Tibial artery (tissue), 4 donors: ENCODE data around the gene NRXN3.

Experiments used
- DNase-seq, 2 donors: peaks; one replicate each; pipeline ENCODE4 v3.0.0-alpha.2; 2019
- H3K27ac ChIP-seq, 2 donors: fragments of 200-600 bp; sonication (generic) in 1 of 2; 1 replicate in 1 of 2; 2 replicates in 1 of 2; pipeline ENCODE4 v1.5.1; 2018 to 2019; ENCODE audit warnings: mild to moderate bottlenecking in 1 of 2
- H3K27me3 ChIP-seq, 2 donors: fragments of 200-600 bp; sonication (generic) in 1 of 2; one replicate each; pipeline versions ENCODE4 v1.5.1 to v1.6.0; 2016 to 2019
- H3K36me3 ChIP-seq, 3 donors: fragments of 200-600 bp; sonication (generic) in 2 of 3; one replicate each; pipeline ENCODE4 v1.5.1; 2016 to 2019; ENCODE audit warnings: mild to moderate bottlenecking in 2 of 3
- H3K4me1 ChIP-seq, 4 donors: fragments of 200-600 bp; sonication (generic) in 2 of 4; 1 replicate in 3 of 4; 2 replicates in 1 of 4; pipeline ENCODE4 v1.5.1; 2016 to 2019
- H3K4me3 ChIP-seq, 2 donors: fragments of 200-600 bp; sonication (generic) in 1 of 2; 1 replicate in 1 of 2; 2 replicates in 1 of 2; pipeline ENCODE4 v1.5.1; 2018 to 2019; ENCODE audit warnings: mild to moderate bottlenecking in 2 of 2
- H3K9me3 ChIP-seq, 3 donors: fragments of 200-600 bp; sonication (generic) in 1 of 3; one replicate each; pipeline ENCODE4 v1.5.1; 2016 to 2019
- CTCF ChIP-seq, 2 experiments: fragments of 200-600 bp in 1 of 2; fragments of 450-650 bp in 1 of 2; IDR thresholded peaks; one replicate each; pipeline ENCODE4 v1.5.1; 2017 to 2019; ENCODE audit warnings: antibody characterized with exemption in 2 of 2, mild to moderate bottlenecking in 1 of 2, moderate library complexity in 1 of 2
- intact Hi-C: fragments of 100-400 bp; cut with DNase I; formaldehyde crosslinking; loops from one replicate; pipeline ENCODE4 v1.15.0; 2023; ENCODE audit warnings: low total_unique reads

Gene NRXN3

DNA sequence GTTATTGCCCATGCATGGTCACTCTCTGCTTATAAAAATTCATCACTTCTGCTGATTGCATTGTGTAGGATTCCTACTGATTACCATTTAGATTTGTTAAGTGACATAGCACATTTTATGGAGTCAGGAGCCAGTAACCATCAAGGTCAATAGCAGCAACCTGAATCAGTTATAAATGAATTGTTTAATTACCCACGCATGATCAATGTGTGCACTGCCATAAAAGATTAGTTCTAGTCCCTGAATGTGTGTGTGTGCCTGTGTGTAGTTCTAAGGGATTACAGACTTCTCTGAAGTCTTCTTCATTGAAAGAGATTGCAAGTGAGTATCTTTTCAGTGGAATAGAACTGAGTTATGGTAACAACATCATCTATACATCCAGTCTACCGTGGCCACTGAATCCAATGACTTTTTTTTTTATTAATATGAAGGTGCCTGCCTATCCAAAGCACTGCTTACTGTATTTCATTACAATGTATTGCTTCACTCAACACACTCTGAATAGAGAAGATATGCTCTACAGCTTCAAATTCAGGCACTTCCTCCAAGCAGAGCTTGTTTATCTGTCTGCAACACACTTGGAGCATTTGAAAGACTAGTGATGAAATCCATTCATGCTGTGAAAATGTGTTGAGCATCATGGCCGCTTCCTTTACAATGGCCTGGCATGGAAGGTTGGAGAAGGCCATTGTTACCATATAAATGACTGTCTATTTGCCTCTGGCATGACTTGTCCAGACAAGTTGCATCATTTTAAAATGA is 1659.4 kb downstream of the NRXN3 start:
- intact Hi-C loops = no loop called here
- DNase-seq = no peak
- H3K36me3 ChIP-seq = no peaks in the 10 kb centered on the region

GRCh38 chr14:79831195-79831892 is 1661.2 kb downstream of the NRXN3 start:
- no peak for TF ChIP-seq CTCF (IDR thresholded peaks at IDR 0.05)
- Histone ChIP-seq H3K27ac (no peak overlapping the region), H3K27me3 (no peaks in the 10 kb centered on the region), H3K9me3 (no peaks in the 10 kb centered on the region), H3K4me1 (no peaks in the 10 kb centered on the region), H3K4me3 (no peak overlapping the region), H3K36me3 (no peaks in the 10 kb centered on the region)
- no peak for DNase-seq
- intact Hi-C loops = no loop called here

More for the DNA sequence above, 1659.4 kb downstream of the NRXN3 start:
- Histone ChIP-seq H3K27me3 (no peaks in the 10 kb centered on the region), H3K9me3 (no peaks in the 10 kb centered on the region), H3K27ac (no peak overlapping the region), H3K4me1 (no peaks in the 10 kb centered on the region), H3K4me3 (no peak overlapping the region)
- TF ChIP-seq CTCF (IDR thresholded peaks at IDR 0.05) = no peak

DNA sequence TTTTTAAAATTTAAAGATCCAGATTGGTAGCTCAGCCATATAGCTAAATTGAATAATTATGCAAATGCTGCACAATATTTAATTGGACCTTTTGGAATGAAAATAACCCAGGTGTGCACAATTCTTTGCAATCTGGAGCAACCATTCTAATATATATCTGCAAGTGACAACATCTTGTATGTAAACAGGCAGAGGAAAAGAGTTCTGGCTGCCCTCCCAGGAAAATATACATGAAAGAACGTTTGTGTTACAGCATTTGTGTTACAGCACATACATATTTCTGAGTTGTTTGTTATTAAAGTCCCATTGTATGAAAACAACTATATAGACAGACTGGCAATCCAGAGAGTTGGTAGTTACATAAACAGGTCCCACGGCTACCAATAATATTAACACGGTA is 1663.6 kb downstream of the NRXN3 start:
- Histone ChIP-seq H3K4me3 (no peak overlapping the region), H3K4me1 (no peaks in the 10 kb centered on the region), H3K27ac (no peak overlapping the region), H3K36me3 (no peaks in the 10 kb centered on the region), H3K27me3 (no peaks in the 10 kb centered on the region), H3K9me3 (no peaks in the 10 kb centered on the region)
- DNase-seq = no peak
- intact Hi-C loops = no loop called here
- no peak for TF ChIP-seq CTCF (IDR thresholded peaks at IDR 0.05)

- DNase-seq = no peak
- no peak overlapping the region for H3K4me3 ChIP-seq
- H3K27ac ChIP-seq = no peak overlapping the region
Measured at GRCh38 chr14:79834868-79835267, 1664.7 kb downstream of the NRXN3 start.

GRCh38 chr14:79836577-79836976 is 1666.4 kb downstream of the NRXN3 start:
- Histone ChIP-seq H3K27me3 (no peaks in the 10 kb centered on the region), H3K27ac (no peak overlapping the region), H3K9me3 (no peaks in the 10 kb centered on the region), H3K36me3 (no peaks in the 10 kb centered on the region), H3K4me1 (peaks cover 0 to 6% (median 0%) of the 10 kb centered on the region in 4 donors), H3K4me3 (no peak overlapping the region)
- intact Hi-C loops = no loop called here
- no peak for TF ChIP-seq CTCF (IDR thresholded peaks at IDR 0.05)
- DNase-seq = no peak

More at GRCh38 chr14:79834868-79835267, 1664.7 kb downstream of the NRXN3 start:
- intact Hi-C loops = no loop called here
- no peak for TF ChIP-seq CTCF (IDR thresholded peaks at IDR 0.05)
- H3K27me3 ChIP-seq = no peaks in the 10 kb centered on the region
- no peaks in the 10 kb centered on the region for H3K36me3 ChIP-seq
- H3K9me3 ChIP-seq = no peaks in the 10 kb centered on the region
- peaks cover 0 to under 1% (median 0%) of the 10 kb centered on the region in 4 donors for H3K4me1 ChIP-seq
